Chondrocyte (in vitro differentiated cells): Measurements from ENCODE around the gene NELFA. TPM values are rescaled to one million over a fixed set of nuclear protein-coding genes. Genes with fewer than 3 reads are reported as not detected.
A peak's percentile ranks its signal among the peaks of the same experiment; 100 is the strongest.
"Not testable (repeated sequence)": the region's sequence is repeated elsewhere in the genome, so short reads cannot be mapped to it uniquely, and the experiment has no call there.

Source experiments
- DNase-seq: peaks from one replicate; pipeline ENCODE4 v3.0.0; 2021; ENCODE audit warnings: mixed read lengths, low spot score
- H3K27ac Mint-ChIP-seq: one replicate; pipeline ENCODE4 v1.8.0; 2021; ENCODE audit warnings: mild to moderate bottlenecking, moderate library complexity, mixed read lengths; ENCODE audit not compliant: unreplicated experiment
- H3K27me3 Mint-ChIP-seq: 2 replicates; pipeline ENCODE4 v1.8.0; 2021; ENCODE audit warnings: low read depth, mixed read lengths
- H3K36me3 Mint-ChIP-seq: 2 replicates; pipeline ENCODE4 v1.8.0; 2021; ENCODE audit warnings: low read depth, mixed read lengths
- H3K4me1 Mint-ChIP-seq: 2 replicates; pipeline ENCODE4 v1.8.0; 2021; ENCODE audit warnings: low read depth, mild to moderate bottlenecking, mixed read lengths
- H3K4me3 Mint-ChIP-seq: one replicate; pipeline ENCODE4 v1.8.0; 2021; ENCODE audit warnings: mild to moderate bottlenecking, moderate library complexity, mixed read lengths; ENCODE audit not compliant: unreplicated experiment
- H3K9me3 Mint-ChIP-seq: 2 replicates; pipeline ENCODE4 v1.8.0; 2021; ENCODE audit warnings: low read depth, mixed read lengths
- total RNA-seq: library from RNA; stranded (reverse); gene quantifications from 3 replicates; pipeline ENCODE4 v1.2.1, GENCODE V29; 2021
- TF ChIP-seq, protein P1 (sequence below): fragments of 200-600 bp; sonication (generic); IDR thresholded peaks from 2 replicates; pipeline ENCODE4 v1.5.0; 2021; ENCODE audit warnings: antibody characterized with exemption, mild to moderate bottlenecking, moderate library complexity

The NELFA gene
- total RNA-seq, 1 donor from 2014 or later = 23.5 TPM

GRCh38 chr4:2036327-2036726, 27.6 kb upstream of the NELFA start:
- H3K27ac Mint-ChIP-seq = no peak overlapping the region
- peaks cover 5% of the 10 kb centered on the region for H3K36me3 Mint-ChIP-seq
- no peak for DNase-seq
- H3K4me1 Mint-ChIP-seq = peaks cover 6% of the 10 kb centered on the region
- H3K9me3 Mint-ChIP-seq = peaks cover 6% of the 10 kb centered on the region
- H3K4me3 Mint-ChIP-seq = no peak overlapping the region
- TF ChIP-seq, protein P1, sequence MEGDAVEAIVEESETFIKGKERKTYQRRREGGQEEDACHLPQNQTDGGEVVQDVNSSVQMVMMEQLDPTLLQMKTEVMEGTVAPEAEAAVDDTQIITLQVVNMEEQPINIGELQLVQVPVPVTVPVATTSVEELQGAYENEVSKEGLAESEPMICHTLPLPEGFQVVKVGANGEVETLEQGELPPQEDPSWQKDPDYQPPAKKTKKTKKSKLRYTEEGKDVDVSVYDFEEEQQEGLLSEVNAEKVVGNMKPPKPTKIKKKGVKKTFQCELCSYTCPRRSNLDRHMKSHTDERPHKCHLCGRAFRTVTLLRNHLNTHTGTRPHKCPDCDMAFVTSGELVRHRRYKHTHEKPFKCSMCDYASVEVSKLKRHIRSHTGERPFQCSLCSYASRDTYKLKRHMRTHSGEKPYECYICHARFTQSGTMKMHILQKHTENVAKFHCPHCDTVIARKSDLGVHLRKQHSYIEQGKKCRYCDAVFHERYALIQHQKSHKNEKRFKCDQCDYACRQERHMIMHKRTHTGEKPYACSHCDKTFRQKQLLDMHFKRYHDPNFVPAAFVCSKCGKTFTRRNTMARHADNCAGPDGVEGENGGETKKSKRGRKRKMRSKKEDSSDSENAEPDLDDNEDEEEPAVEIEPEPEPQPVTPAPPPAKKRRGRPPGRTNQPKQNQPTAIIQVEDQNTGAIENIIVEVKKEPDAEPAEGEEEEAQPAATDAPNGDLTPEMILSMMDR = no peak
- peaks cover 29% of the 10 kb centered on the region for H3K27me3 Mint-ChIP-seq

GRCh38 chr4:2031161-2031560, 22.4 kb upstream of the NELFA start:
- H3K27me3 Mint-ChIP-seq = peaks cover 50% of the 10 kb centered on the region
- H3K4me3 Mint-ChIP-seq, H3K27ac Mint-ChIP-seq, DNase-seq, H3K4me1 Mint-ChIP-seq: not testable (repeated sequence)
- peaks cover 11% of the 10 kb centered on the region for H3K36me3 Mint-ChIP-seq
- peaks cover 10% of the 10 kb centered on the region for H3K9me3 Mint-ChIP-seq

GRCh38 chr4:2027120-2027519, 18.3 kb upstream of the NELFA start:
- H3K36me3 Mint-ChIP-seq, DNase-seq, H3K4me1 Mint-ChIP-seq, H3K4me3 Mint-ChIP-seq, H3K27ac Mint-ChIP-seq, H3K9me3 Mint-ChIP-seq: not testable (repeated sequence)
- H3K27me3 Mint-ChIP-seq = peaks cover 37% of the 10 kb centered on the region

- TF ChIP-seq, protein P1 = no peak
- peaks cover 4% of the 10 kb centered on the region for H3K36me3 Mint-ChIP-seq
- H3K4me3 Mint-ChIP-seq = no peak overlapping the region
- H3K4me1 Mint-ChIP-seq = no peaks in the 10 kb centered on the region
- no peak overlapping the region for H3K27ac Mint-ChIP-seq
- peaks cover 40% of the 10 kb centered on the region for H3K27me3 Mint-ChIP-seq
- peaks cover 4% of the 10 kb centered on the region for H3K9me3 Mint-ChIP-seq
- DNase-seq = no peak
These were observed 17.0 kb upstream of the NELFA start for GRCh38 chr4:2025817-2026216.

- TF ChIP-seq, protein P1 = no peak
- H3K27ac Mint-ChIP-seq = peak overlapping the region; percentile 23
- no peak overlapping the region for H3K4me3 Mint-ChIP-seq
- peaks cover 4% of the 10 kb centered on the region for H3K9me3 Mint-ChIP-seq
- no peaks in the 10 kb centered on the region for H3K4me1 Mint-ChIP-seq
- DNase-seq = no peak
- peaks cover 32% of the 10 kb centered on the region for H3K27me3 Mint-ChIP-seq
- H3K36me3 Mint-ChIP-seq = peaks cover 4% of the 10 kb centered on the region
These were observed 15.9 kb upstream of the NELFA start for GRCh38 chr4:2024683-2025082.

GRCh38 chr4:2021358-2022018, 12.7 kb upstream of the NELFA start:
- not testable (repeated sequence) for H3K36me3 Mint-ChIP-seq, H3K9me3 Mint-ChIP-seq, DNase-seq, H3K4me1 Mint-ChIP-seq, H3K4me3 Mint-ChIP-seq, H3K27ac Mint-ChIP-seq
- peaks cover 15% of the 10 kb centered on the region for H3K27me3 Mint-ChIP-seq

DNA sequence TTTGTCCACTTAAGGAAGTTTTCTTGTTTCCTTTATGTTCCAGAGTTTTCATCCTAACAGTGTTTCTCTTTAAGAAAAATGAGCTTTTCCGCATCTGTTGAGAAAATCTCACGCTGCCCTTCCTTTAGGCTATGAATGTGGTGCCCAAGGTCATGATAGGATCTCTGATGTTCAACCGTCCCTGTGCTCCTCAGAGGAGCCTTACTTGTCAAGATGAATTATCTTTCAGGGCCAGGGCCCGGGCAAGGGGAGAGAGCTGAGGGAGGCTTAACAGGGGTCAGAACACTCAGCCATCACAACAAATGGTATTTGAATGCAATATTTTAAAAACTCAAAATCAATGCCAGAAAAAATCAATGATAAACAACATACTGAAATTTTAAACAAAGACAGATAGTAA, 6.2 kb upstream of the NELFA start:
- no peaks in the 10 kb centered on the region for H3K9me3 Mint-ChIP-seq
- H3K27me3 Mint-ChIP-seq = no peaks in the 10 kb centered on the region
- TF ChIP-seq, protein P1 = no peak
- DNase-seq = no peak
- H3K4me3 Mint-ChIP-seq = no peak overlapping the region
- no peaks in the 10 kb centered on the region for H3K36me3 Mint-ChIP-seq
- H3K4me1 Mint-ChIP-seq = peaks cover 1% of the 10 kb centered on the region
- no peak overlapping the region for H3K27ac Mint-ChIP-seq
